HEK293 (cell line): Measurements from ENCODE around the gene DISP3.

Experiments
- CTCF ChIA-PET: fragments of 350-600 bp; formaldehyde crosslinking; extraction: SDS; loops from one replicate; lab custom pipeline; 2021; ENCODE audit warnings: antibody characterized with exemption; lab: Yijun Ruan, JAX
- POLR2A ChIA-PET: fragments of 300-600 bp; formaldehyde crosslinking; extraction: SDS; loops from one replicate; lab custom pipeline; 2020; ENCODE audit warnings: antibody characterized with exemption, inconsistent platforms; lab: Yijun Ruan, JAX
- H3K27ac ChIP-seq: fragments of 200-500 bp; sonication (Bioruptor generic); 2 replicates; pipeline ENCODE4 v1.5.1; 2014; ENCODE audit warnings: low read depth, low read length, control low read depth, inconsistent platforms; ENCODE audit errors: extremely low read depth
- H3K36me3 ChIP-seq, 2 experiments: fragments of 200-500 bp in 1 of 2; sonication (Bioruptor generic) in 1 of 2; 1 replicate in 1 of 2; 2 replicates in 1 of 2; pipeline ENCODE4 v1.5.1; 2014 to 2017; ENCODE audit warnings: inconsistent platforms in 2 of 2, low read length in 2 of 2; ENCODE audit not compliant: control insufficient read depth in 2 of 2, insufficient read depth in 1 of 2
- H3K4me1 ChIP-seq: fragments of 200-500 bp; sonication (Bioruptor generic); 2 replicates; pipeline ENCODE4 v1.5.1; 2014; ENCODE audit warnings: mild to moderate bottlenecking, low read length, inconsistent platforms; ENCODE audit not compliant: control insufficient read depth, insufficient read depth
- H3K4me3 ChIP-seq: 2 replicates; pipeline ENCODE4 v1.5.1; 2011; ENCODE audit warnings: low read depth, mild to moderate bottlenecking, control low read depth, low read length, moderate library complexity
- H3K9me3 ChIP-seq: fragments of 200-500 bp; sonication (Bioruptor generic); 2 replicates; pipeline ENCODE4 v1.5.1; 2014; ENCODE audit warnings: low read depth, low read length, inconsistent platforms; ENCODE audit not compliant: control insufficient read depth, insufficient read depth
- BCL11B ChIP-seq: fragments of 450-650 bp; formaldehyde crosslinking; IDR thresholded peaks from 2 replicates; pipeline ENCODE4 v1.5.1; 2016; ENCODE audit warnings: low read depth, missing biosample characterization, missing genetic modification characterization
- GLI4 ChIP-seq: fragments of 450-650 bp; formaldehyde crosslinking; IDR thresholded peaks from 2 replicates; pipeline ENCODE4 v1.5.1; 2016; ENCODE audit warnings: missing biosample characterization, missing genetic modification characterization
- HOXD13 ChIP-seq: sonication (generic); formaldehyde crosslinking; IDR thresholded peaks from 2 replicates; pipeline ENCODE4 v1.8.0; 2022; ENCODE audit warnings: missing genetic modification reagents, borderline replicate concordance
- OSR2 ChIP-seq: fragments of 450-650 bp; formaldehyde crosslinking; IDR thresholded peaks from 2 replicates; pipeline ENCODE4 v1.5.1; 2016; ENCODE audit warnings: missing biosample characterization, missing genetic modification characterization
- RBAK ChIP-seq: fragments of 450-650 bp; formaldehyde crosslinking; IDR thresholded peaks from 2 replicates; pipeline ENCODE4 v1.5.1; 2016; ENCODE audit warnings: missing biosample characterization, missing genetic modification characterization
- ZBTB21 ChIP-seq: fragments of 450-650 bp; formaldehyde crosslinking; IDR thresholded peaks from 2 replicates; pipeline ENCODE4 v1.5.1; 2017; ENCODE audit warnings: missing biosample characterization, missing genetic modification characterization
- ZBTB7A ChIP-seq: fragments of 450-650 bp; formaldehyde crosslinking; IDR thresholded peaks from 2 replicates; pipeline ENCODE4 v1.5.1; 2016; ENCODE audit warnings: low read depth, missing biosample characterization, missing genetic modification characterization
- ZNF112 ChIP-seq: fragments of 450-650 bp; formaldehyde crosslinking; IDR thresholded peaks from 2 replicates; pipeline ENCODE4 v1.5.0; 2017; ENCODE audit warnings: missing biosample characterization, missing genetic modification characterization
- ZNF350 ChIP-seq: fragments of 450-650 bp; formaldehyde crosslinking; IDR thresholded peaks from 2 replicates; pipeline ENCODE4 v1.5.0; 2017; ENCODE audit warnings: missing biosample characterization, mild to moderate bottlenecking, missing genetic modification characterization
- ZNF510 ChIP-seq: fragments of 450-650 bp; formaldehyde crosslinking; IDR thresholded peaks from 2 replicates; pipeline ENCODE4 v1.5.1; 2018; ENCODE audit warnings: mild to moderate bottlenecking, missing genetic modification characterization, missing biosample characterization; ENCODE audit not compliant: insufficient replicate concordance
- ZNF654 ChIP-seq: fragments of 450-650 bp; formaldehyde crosslinking; IDR thresholded peaks from 2 replicates; pipeline ENCODE4 v1.5.1; 2016; ENCODE audit warnings: low read depth, missing biosample characterization, missing genetic modification characterization
- ZSCAN30 ChIP-seq: fragments of 450-650 bp; IDR thresholded peaks from 2 replicates; pipeline ENCODE4 v1.5.1; 2018; ENCODE audit warnings: missing biosample characterization, mild to moderate bottlenecking, missing genetic modification characterization, moderate library complexity
- TF ChIP-seq, protein P1 (sequence below): fragments of 450-650 bp; formaldehyde crosslinking; IDR thresholded peaks from 2 replicates; pipeline ENCODE4 v1.5.1; 2016; ENCODE audit warnings: missing biosample characterization, missing genetic modification characterization
- TF ChIP-seq, protein P2 (sequence below): fragments of 450-650 bp; formaldehyde crosslinking; IDR thresholded peaks from 2 replicates; pipeline ENCODE4 v1.5.1; 2016; ENCODE audit warnings: missing biosample characterization, missing genetic modification characterization, borderline replicate concordance
- TF ChIP-seq, protein P3 (sequence below): fragments of 450-650 bp; formaldehyde crosslinking; IDR thresholded peaks from 2 replicates; pipeline ENCODE4 v1.5.1; 2016; ENCODE audit warnings: missing biosample characterization, missing genetic modification characterization, low read depth
- TF ChIP-seq, protein P4 (sequence below): fragments of 450-650 bp; formaldehyde crosslinking; IDR thresholded peaks from 2 replicates; pipeline ENCODE4 v1.5.1; 2017; ENCODE audit warnings: missing biosample characterization, mild to moderate bottlenecking, missing genetic modification characterization, moderate library complexity
- TF ChIP-seq, protein P5 (sequence below): fragments of 450-650 bp; formaldehyde crosslinking; IDR thresholded peaks from 2 replicates; pipeline ENCODE4 v1.5.1; 2016; ENCODE audit warnings: missing biosample characterization, missing genetic modification characterization

Gene DISP3

DNA sequence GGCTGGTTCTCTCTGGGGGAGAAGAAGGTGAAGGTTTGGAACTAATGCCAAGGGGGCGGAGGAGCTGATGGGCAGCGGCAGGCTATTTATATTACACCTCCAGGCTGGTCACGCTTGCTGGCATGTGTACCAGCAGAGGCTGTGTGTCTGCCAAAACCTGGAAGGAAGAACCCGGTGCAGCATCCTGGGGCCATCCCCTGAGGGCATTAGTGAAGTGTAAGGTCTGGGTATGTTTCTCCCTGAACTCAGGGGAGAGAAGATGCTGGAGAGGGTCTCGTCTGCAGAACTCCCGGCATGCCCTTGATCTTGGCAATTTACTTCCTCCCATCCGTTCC lies 5.3 kb downstream of the DISP3 start (continued):
- TF ChIP-seq, protein P1, sequence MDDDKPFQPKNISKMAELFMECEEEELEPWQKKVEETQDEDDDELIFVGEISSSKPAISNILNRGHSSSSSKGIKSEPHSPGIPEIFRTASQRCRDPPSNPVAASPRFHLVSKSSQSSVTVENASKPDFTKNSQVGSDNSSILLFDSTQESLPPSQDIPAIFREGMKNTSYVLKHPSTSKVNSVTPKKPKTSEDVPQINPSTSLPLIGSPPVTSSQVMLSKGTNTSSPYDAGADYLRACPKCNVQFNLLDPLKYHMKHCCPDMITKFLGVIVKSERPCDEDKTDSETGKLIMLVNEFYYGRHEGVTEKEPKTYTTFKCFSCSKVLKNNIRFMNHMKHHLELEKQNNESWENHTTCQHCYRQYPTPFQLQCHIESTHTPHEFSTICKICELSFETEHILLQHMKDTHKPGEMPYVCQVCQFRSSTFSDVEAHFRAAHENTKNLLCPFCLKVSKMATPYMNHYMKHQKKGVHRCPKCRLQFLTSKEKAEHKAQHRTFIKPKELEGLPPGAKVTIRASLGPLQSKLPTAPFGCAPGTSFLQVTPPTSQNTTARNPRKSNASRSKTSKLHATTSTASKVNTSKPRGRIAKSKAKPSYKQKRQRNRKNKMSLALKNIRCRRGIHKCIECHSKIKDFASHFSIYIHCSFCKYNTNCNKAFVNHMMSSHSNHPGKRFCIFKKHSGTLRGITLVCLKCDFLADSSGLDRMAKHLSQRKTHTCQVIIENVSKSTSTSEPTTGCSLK (tag by site-specific recombination), result no peak
- no peak for TF ChIP-seq ZBTB7A (tag by site-specific recombination)
- no peak for TF ChIP-seq ZNF654 (tag by site-specific recombination)
- TF ChIP-seq, protein P2, sequence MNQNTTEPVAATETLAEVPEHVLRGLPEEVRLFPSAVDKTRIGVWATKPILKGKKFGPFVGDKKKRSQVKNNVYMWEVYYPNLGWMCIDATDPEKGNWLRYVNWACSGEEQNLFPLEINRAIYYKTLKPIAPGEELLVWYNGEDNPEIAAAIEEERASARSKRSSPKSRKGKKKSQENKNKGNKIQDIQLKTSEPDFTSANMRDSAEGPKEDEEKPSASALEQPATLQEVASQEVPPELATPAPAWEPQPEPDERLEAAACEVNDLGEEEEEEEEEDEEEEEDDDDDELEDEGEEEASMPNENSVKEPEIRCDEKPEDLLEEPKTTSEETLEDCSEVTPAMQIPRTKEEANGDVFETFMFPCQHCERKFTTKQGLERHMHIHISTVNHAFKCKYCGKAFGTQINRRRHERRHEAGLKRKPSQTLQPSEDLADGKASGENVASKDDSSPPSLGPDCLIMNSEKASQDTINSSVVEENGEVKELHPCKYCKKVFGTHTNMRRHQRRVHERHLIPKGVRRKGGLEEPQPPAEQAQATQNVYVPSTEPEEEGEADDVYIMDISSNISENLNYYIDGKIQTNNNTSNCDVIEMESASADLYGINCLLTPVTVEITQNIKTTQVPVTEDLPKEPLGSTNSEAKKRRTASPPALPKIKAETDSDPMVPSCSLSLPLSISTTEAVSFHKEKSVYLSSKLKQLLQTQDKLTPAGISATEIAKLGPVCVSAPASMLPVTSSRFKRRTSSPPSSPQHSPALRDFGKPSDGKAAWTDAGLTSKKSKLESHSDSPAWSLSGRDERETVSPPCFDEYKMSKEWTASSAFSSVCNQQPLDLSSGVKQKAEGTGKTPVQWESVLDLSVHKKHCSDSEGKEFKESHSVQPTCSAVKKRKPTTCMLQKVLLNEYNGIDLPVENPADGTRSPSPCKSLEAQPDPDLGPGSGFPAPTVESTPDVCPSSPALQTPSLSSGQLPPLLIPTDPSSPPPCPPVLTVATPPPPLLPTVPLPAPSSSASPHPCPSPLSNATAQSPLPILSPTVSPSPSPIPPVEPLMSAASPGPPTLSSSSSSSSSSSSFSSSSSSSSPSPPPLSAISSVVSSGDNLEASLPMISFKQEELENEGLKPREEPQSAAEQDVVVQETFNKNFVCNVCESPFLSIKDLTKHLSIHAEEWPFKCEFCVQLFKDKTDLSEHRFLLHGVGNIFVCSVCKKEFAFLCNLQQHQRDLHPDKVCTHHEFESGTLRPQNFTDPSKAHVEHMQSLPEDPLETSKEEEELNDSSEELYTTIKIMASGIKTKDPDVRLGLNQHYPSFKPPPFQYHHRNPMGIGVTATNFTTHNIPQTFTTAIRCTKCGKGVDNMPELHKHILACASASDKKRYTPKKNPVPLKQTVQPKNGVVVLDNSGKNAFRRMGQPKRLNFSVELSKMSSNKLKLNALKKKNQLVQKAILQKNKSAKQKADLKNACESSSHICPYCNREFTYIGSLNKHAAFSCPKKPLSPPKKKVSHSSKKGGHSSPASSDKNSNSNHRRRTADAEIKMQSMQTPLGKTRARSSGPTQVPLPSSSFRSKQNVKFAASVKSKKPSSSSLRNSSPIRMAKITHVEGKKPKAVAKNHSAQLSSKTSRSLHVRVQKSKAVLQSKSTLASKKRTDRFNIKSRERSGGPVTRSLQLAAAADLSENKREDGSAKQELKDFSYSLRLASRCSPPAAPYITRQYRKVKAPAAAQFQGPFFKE, result no peak

DNA sequence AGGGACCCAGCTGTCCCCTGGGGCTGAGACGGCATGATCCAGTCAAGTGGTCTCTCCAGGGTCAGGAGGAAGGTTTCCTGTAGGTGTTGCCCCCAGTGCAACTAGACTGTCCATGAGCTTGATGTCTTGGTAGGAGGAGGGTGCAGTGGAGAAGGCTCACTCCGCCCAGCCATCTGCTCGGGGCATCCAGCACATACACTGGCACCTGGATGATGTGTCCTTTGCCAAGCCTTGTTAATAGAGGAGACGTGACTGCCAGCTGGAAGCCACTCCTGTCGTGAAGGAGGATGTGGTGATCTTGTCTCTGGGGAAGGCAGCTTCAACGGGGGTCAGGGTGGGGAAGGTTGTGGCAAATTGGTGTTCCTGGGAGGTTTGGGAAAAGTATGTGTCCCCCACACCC lies 6.2 kb downstream of the DISP3 start:
- no peaks in the 10 kb centered on the region for H3K4me1 ChIP-seq
- H3K9me3 ChIP-seq, result no peaks in the 10 kb centered on the region
- ChIA-PET POLR2A (no interaction called here), CTCF (no interaction called here)
- no peaks in the 10 kb centered on the region for H3K36me3 ChIP-seq
- no peak overlapping the region for H3K27ac ChIP-seq
- H3K4me3 ChIP-seq, result no peak overlapping the region
- TF ChIP-seq HOXD13 (no peak), ZNF350 (no peak), ZNF510 (tag by site-specific recombination) (no peak), ZNF112 (tag by site-specific recombination) (no peak), ZSCAN30 (tag by site-specific recombination) (no peak), BCL11B (no peak), OSR2 (tag by site-specific recombination) (no peak), GLI4 (no peak), RBAK (no peak), ZBTB21 (tag by site-specific recombination) (no peak)
- TF ChIP-seq, protein P3, sequence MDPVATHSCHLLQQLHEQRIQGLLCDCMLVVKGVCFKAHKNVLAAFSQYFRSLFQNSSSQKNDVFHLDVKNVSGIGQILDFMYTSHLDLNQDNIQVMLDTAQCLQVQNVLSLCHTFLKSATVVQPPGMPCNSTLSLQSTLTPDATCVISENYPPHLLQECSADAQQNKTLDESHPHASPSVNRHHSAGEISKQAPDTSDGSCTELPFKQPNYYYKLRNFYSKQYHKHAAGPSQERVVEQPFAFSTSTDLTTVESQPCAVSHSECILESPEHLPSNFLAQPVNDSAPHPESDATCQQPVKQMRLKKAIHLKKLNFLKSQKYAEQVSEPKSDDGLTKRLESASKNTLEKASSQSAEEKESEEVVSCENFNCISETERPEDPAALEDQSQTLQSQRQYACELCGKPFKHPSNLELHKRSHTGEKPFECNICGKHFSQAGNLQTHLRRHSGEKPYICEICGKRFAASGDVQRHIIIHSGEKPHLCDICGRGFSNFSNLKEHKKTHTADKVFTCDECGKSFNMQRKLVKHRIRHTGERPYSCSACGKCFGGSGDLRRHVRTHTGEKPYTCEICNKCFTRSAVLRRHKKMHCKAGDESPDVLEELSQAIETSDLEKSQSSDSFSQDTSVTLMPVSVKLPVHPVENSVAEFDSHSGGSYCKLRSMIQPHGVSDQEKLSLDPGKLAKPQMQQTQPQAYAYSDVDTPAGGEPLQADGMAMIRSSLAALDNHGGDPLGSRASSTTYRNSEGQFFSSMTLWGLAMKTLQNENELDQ (tag by site-specific recombination), result no peak
- TF ChIP-seq, protein P2, result no peak
- TF ChIP-seq, protein P4, sequence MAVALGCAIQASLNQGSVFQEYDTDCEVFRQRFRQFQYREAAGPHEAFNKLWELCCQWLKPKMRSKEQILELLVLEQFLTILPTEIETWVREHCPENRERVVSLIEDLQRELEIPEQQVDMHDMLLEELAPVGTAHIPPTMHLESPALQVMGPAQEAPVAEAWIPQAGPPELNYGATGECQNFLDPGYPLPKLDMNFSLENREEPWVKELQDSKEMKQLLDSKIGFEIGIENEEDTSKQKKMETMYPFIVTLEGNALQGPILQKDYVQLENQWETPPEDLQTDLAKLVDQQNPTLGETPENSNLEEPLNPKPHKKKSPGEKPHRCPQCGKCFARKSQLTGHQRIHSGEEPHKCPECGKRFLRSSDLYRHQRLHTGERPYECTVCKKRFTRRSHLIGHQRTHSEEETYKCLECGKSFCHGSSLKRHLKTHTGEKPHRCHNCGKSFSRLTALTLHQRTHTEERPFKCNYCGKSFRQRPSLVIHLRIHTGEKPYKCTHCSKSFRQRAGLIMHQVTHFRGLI (tag by site-specific recombination), result no peak
- TF ChIP-seq, protein P5, sequence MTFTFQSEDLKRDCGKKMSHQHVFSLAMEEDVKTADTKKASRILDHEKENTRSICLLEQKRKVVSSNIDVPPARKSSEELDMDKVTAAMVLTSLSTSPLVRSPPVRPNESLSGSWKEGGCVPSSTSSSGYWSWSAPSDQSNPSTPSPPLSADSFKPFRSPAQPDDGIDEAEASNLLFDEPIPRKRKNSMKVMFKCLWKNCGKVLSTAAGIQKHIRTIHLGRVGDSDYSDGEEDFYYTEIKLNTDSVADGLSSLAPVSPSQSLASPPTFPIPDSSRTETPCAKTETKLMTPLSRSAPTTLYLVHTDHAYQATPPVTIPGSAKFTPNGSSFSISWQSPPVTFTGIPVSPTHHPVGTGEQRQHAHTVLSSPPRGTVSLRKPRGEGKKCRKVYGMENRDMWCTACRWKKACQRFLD (tag by site-specific recombination), result no peak
